D721Med (cell line): ENCODE measurements around the gene WIPF3.

Source experiments
- DNase-seq: peaks from one replicate; pipeline ENCODE4 v3.0.0; 2011; ENCODE audit warnings: low spot score; ENCODE audit not compliant: insufficient read length
- FAIRE-seq: peaks from 2 replicates; lab custom pipeline; 2011; peaks lifted over from hg19 to GRCh38; lab: Jason Lieb, UNC
- TF ChIP-seq, protein P1 (sequence below): IDR thresholded peaks from 2 replicates; pipeline ENCODE4 v1.5.1; 2012; ENCODE audit warnings: mild to moderate bottlenecking, control low read depth; ENCODE audit not compliant: insufficient read depth; ENCODE audit errors: missing control alignments

The WIPF3 gene

DNA sequence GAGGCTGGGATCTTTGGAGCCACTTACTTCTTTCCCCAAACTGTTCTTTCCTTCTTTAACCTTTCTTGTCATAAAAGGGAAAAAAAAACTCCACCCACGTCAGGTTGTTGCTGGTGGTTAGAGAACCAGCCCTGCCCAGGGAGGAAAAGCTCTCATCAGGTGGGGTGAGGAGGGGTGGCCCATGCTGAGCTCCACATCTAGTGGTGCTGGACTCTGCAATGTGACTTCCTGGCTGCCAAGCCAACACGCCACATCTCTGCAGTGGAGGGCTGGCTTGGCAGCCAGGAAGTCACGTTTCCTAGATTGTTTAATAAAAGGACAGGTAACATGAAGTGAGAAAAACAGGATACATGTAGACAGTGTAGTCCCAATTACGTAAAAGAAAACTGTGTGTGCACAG, 37.4 kb downstream of the WIPF3 start:
- TF ChIP-seq, protein P1, sequence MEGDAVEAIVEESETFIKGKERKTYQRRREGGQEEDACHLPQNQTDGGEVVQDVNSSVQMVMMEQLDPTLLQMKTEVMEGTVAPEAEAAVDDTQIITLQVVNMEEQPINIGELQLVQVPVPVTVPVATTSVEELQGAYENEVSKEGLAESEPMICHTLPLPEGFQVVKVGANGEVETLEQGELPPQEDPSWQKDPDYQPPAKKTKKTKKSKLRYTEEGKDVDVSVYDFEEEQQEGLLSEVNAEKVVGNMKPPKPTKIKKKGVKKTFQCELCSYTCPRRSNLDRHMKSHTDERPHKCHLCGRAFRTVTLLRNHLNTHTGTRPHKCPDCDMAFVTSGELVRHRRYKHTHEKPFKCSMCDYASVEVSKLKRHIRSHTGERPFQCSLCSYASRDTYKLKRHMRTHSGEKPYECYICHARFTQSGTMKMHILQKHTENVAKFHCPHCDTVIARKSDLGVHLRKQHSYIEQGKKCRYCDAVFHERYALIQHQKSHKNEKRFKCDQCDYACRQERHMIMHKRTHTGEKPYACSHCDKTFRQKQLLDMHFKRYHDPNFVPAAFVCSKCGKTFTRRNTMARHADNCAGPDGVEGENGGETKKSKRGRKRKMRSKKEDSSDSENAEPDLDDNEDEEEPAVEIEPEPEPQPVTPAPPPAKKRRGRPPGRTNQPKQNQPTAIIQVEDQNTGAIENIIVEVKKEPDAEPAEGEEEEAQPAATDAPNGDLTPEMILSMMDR: no peak
- FAIRE-seq (no peak), DNase-seq (no peak)

GRCh38 chr7:29844559-29844958, 38.3 kb downstream of the WIPF3 start:
- FAIRE-seq (no peak), DNase-seq (no peak)
- TF ChIP-seq, protein P1: no peak

GRCh38 chr7:29847496-29847895, 41.2 kb downstream of the WIPF3 start:
- FAIRE-seq: no peak
- no peak for DNase-seq
- TF ChIP-seq, protein P1: no peak

- no peak for DNase-seq
- FAIRE-seq: no peak
- TF ChIP-seq, protein P1: no peak
These were observed 41.6 kb downstream of the WIPF3 start for GRCh38 chr7:29847916-29848315.

- TF ChIP-seq, protein P1: no peak
- FAIRE-seq (no peak), DNase-seq (no peak)
These were observed 42.6 kb downstream of the WIPF3 start for GRCh38 chr7:29848941-29849340.

- FAIRE-seq: no peak
- TF ChIP-seq, protein P1: no peak
These were observed 45.2 kb downstream of the WIPF3 start for GRCh38 chr7:29851487-29851886.

GRCh38 chr7:29852457-29852856, 46.1 kb downstream of the WIPF3 start:
- DNase-seq: no peak
- TF ChIP-seq, protein P1: no peak
- FAIRE-seq: no peak

More at GRCh38 chr7:29851487-29851886, 45.2 kb downstream of the WIPF3 start:
- no peak for DNase-seq
